ENCODE data around the gene WDR81.
"Not testable (repeated sequence)": the region's sequence is repeated elsewhere in the genome, so short reads cannot be mapped to it uniquely, and the experiment has no call there.

Gene WDR81

DNA sequence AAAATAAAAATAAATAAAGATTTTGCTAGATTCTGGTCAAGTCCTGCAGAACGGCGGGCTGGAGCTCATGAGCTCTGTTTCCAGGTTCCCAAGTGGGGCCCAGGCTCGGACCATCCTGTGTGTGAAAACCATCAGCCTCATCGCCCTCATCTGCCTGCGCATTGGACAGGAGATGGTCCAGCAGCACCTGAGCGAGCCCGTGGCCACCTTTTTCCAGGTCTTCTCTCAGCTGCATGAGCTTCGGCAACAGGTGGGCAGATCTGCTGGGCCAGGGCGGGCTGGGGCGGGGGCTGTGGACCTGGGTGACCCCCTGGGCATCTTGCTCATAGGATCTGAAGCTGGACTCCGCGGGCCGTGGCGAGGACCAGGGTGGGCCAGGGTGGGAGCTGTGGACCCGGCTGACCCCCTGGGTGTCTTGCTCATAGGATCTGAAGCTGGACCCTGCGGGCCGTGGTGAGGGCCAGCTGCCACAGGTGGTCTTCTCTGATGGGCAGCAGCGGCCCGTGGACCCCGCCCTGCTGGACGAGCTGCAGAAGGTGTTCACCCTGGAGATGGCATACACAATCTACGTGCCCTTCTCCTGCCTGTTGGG lies 7.8 kb downstream of the WDR81 start:
- no peak for DNase-seq

DNA sequence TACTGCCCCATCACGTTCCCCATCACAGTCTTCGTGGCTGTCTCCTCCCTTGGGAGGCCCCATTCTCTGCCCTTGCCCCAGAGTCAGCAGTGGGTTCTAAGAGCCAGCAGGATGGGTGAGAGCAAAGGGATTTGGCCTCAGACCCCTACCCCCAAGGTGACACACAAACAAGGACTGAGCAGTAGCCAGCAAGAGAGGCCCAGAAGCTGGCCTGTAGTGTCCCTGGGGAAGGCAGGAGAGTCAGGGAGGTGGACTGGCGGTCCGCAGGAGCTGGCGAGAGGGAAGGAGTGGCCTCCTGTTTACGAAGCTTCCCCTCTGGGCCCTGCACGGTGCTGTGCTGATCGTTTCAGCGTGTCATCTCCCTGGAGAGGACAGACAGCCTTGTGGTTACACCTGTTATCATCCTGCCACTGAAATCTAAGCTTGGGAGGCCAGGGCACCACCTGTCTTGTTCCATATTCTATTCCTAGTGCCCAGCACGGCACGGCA lies 8.4 kb downstream of the WDR81 start:
- no peak for DNase-seq

DNA sequence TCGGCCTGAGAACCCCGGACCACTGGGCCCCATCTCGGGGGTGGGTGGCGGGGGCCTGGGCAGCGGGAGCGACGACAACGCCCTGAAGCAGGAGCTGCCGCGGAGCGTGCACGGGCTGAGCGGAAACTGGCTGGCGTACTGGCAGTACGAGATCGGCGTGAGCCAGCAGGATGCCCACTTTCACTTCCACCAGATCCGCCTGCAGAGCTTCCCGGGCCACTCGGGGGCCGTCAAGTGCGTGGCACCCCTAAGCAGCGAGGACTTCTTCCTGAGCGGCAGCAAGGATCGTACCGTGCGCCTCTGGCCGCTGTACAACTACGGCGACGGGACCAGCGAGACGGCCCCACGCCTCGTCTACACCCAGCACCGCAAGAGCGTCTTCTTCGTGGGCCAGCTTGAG lies 9.3 kb downstream of the WDR81 start:
- DNase-seq, result no peak

DNA sequence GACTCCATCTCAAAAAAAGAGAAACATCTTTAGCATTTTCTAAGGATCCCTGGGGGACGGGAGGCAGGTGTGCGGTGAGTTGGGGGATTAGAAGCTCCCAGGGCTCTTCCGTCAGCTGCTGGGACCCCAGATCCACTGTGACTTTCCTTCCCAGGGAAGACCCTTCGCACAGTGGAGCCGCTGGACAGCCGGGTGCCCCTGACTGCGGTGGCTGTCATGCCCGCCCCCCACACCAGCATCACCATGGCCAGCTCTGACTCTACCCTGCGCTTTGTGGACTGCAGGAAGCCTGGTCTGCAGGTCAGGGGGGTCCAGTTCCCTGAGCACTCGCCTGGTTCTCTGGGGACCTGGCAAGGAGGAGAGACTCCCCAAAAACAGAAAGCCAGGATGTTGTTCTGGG lies 10.9 kb downstream of the WDR81 start:
- DNase-seq, result no peak

DNA sequence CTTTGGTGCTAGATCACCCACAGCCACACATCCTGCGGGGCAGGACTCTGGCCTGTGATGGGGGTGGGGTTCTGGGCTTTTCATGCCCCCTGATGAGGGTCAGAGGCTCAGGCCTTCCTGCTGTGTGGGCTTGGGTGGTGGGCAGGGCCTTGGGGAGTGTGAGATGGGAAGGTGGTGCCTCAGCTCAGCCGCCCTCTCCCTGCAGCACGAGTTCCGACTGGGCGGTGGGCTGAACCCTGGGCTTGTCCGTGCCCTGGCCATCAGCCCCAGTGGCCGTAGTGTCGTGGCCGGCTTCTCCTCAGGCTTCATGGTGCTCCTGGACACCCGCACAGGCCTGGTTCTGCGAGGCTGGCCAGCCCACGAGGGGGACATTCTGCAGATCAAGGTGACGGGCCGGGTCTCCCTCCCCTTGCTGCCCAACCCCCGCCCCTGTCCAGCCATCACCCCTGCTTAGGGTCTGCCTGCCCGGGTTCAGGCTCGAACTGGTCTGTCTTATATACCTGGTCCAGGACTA lies 11.4 kb downstream of the WDR81 start:
- no peak for DNase-seq

DNA sequence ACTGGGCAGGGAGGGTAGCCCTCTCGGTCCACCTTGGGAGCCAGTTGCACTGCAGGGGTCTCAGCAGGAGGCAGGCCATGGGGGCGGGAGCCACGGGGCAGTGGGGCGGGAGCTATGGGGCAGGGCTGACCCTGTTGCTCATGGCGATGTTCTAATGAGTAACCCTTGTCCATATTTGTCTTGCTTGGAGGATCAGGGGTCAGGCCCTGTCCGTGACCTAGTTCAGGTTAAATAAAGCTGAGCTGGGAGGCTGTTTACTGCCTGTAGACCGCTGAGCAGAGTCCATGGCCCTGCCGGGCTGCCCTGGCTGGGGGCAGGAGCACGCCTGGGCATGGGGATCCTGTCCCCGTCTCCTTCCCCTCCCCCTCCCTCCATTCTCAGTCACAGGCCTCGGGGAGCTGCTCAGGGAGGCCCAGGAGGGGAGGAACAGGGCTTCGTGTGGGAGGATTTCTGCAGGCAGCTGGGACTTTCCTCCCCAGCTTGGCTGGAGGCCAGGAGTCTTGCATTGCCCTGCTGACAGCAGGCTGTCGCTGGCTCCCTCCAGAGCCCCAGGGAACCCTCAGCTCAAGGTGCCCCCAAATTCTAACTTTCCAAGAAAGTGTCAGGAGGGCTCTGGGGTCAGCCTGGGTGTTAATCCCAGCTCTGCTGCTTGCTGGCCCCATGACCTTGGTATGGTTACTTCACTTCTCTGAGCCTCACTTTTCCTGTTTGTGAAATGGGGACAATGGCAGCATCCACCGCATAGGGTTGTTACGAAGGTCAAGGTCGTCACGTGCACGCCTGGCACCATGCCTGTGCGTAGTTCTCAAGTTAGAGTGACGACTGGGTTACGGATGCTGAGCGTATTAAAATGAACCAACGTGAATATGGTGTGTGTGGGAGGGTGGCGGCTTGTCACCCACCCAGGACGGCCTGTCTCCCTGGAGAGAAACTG lies 12.1 kb downstream of the WDR81 start:
- peak; percentile 71 for DNase-seq

DNA sequence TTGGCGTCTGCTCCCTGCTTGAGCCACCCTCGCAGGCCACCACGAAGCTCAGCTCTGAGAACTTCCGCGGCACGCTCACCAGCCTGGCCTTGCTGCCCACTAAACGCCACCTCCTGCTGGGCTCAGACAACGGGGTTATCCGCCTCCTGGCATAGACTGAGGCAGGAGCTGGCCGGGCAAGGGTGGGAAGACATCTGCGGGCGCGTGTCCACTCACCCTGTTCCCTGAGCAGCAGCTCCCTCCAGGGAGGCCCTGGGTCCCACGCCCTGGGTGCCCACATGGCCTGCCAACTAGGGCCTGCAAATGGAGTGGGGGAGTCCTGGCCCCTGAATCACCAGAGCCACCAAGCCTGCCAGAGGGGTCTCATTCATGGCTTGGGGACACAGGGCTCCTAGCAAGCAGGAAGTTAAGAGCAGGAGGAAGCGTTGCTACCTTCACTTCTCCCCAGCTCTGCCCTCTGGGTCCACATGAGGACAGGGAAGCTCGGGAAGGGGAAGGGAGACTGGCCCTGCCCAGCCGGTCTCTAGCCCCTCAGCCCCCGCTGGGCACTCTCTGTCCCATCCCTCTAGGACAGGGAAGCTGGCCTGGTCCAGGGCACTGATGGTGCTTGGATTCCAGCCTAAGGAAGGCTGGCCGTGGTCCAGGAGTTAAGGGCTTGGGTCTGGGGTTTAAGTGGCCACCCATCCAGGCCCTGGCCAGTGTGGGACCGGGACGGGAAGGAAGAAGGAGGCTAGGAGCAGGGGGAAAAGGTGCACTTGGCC lies 13.2 kb downstream of the WDR81 start:
- DNase-seq, result no peak

DNA sequence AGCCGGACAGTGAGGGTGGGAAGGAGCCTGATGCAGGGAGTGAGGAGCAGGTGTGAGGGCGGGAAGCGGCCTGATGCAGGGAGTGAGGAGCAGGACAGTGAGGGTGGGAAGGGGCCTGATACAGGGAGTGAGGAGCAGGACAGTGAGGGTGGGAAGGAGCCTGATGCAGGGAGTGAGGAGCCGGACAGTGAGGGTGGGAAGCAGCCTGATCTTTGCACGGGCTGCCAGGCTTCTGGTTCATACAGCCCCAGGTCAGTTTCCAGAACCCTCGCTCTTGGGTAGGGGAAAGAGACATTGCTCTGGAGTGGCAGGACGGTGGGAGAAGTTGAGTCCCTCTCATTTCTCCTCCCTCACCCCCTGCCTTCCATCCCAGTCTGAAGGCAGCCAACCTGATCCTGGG lies 17.4 kb downstream of the WDR81 start:
- not testable (repeated sequence) for DNase-seq

DNA sequence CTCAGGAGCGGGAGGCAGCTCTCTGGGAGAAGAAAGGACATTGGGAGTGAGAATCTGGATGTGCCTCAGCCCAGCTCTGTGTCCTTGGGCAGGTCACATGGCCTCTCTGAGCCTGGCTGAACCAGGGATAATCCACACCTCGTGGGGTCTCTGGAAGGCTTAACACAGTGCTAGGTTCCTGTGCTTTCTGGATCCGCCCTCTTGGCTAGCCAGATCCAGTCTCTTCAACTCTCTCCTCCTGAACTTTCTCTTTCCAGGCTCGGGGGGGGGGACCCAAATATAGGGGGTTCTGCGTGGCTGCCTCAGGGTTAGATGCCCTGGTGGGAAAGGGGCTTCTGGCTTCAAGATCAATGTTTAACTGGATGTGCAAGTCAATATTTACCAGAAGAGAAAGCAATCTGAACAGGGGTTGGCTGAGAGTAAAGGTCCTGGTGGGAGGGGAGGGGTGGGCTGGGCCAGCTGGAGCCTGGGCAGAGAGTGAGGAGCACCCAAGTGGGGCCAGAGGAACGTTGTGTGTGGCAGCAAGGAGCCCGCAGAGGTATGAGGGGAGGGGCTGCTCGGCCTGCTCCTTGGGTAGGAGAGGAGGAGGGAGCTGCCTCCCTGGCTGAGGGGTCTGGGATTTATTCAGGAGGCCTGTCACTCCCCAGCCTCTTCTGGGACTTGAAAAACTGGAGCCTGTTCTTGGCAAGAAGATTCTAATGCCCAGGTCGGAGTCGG lies 18.0 kb downstream of the WDR81 start, which contains the start of gene SERPINF2:
Gene SERPINF2, plus strand, starts transcription at position 501 of the 717 bp plus-strand sequence. CDS start 2,125 bp downstream, outside the sequence.
- peak; percentile 76 for DNase-seq

DNA sequence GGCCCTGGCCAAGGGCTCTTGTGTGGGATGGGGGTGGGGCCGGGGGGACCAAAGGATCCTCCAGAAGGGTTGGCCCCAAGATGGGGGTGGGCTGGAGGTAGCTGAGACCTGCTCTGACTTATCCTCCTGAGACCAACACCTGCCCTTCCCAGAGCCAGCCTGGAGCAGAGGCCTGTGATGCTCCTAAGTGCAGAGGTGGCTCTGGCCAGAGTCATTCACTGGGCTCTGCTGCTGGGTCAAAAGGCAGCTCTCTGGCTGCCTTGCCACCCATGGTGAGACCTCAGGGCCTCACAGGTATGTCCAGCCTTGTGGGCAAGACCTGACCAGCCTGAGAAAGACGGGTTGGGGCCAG lies 18.6 kb downstream of the WDR81 start:
- DNase-seq, result no peak

DNA sequence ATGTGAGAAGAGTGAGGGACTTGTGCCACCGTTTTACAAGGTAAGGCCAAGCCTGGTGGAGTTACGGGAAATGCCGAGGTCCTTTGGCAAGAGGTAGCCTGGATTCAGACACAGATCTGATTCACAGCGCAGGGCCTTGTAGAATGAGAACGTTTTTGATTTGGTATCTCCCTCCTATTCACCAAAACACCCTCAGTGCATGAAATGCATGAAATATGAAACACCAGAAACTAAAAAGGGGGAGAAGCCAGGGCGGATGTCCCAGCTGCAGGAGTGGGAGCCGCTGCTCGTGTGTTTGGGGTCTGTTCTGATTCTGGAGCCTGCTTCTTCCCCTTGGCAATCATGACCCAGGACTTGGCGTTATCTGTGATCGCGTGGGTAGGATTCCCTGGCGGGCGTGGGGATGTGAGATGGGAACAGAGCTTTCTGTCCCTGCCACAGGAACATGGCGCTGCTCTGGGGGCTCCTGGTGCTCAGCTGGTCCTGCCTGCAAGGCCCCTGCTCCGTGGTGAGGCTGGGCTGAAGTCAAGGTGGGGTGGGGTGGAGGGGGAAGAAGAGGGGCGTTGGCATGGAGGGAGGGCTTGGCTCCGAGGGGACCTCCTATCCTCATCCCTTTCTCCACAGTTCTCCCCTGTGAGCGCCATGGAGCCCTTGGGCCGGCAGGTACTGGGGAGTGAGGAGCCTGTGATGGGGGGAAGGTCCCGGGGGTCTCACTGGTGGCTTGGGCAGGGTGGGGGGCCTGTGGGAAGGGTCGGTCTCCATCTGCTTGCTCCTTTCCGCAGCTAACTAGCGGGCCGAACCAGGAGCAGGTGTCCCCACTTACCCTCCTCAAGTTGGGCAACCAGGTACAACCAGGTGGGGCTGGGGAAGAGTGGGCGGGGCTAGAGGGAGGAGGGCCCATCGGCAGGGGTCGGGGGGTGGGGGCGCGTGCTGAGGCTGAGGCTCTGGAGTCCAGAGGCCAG lies 20.3 kb downstream of the WDR81 start:
- no peak for DNase-seq

DNA sequence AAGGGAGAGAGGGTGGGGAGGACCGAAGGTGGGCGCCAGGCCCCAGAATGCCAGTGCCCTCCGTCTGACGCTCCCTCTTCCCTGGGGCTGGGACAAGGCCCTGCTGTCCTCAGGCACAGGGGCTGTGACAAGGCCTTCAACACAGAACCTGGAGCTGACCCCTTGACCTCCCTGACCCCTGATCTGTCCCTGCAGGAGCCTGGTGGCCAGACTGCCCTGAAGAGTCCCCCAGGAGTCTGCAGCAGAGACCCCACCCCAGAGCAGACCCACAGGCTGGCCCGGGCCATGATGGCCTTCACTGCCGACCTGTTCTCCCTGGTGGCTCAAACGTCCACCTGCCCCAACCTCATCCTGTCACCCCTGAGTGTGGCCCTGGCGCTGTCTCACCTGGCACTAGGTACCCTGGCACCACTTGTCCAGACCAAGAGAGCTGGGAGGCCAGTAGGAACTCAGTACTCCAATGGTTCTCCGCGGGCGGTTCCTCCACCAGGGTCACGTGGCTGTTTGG lies 21.1 kb downstream of the WDR81 start:
- no peak for DNase-seq

DNA sequence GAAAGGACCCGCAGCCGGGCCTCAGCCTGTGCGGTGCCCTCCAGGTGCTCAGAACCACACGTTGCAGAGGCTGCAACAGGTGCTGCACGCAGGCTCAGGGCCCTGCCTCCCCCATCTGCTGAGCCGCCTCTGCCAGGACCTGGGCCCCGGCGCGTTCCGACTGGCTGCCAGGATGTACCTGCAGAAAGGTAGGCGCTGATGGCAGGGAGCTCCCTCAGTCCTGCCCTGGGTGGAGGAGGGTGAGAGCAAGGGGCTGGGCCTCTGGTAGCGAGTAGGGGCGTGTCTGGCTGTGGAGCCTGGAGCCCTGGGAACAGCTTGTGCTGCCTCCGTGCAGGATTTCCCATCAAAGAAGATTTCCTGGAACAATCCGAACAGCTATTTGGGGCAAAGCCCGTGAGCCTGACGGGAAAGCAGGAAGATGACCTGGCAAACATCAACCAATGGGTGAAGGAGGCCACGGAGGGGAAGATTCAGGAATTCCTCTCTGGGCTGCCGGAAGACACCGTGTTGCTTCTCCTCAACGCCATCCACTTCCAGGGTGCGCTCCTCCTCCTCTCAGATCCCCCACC lies 22.6 kb downstream of the WDR81 start:
- DNase-seq, result peak; percentile 70

DNA sequence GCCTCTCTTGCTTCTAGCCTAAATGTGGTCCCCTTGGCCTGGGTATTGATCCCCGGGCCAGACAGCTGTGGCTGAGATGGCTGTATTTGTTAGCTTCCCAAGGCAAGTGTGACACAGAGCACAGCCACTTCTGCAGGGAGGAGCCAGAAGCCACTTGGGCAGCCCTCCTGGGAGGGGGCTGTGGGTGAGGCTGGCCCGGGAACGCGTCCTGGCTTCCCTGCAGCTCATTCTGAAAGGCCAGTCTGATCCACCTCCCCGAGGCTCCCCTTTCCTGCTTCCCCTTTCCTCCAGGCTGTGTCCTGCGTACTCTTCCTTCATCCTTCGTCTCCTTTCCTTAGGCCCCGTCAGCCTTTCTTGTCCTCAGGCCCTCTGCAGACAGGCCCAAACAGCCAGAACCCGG lies 26.1 kb downstream of the WDR81 start:
- no peak for DNase-seq

DNA sequence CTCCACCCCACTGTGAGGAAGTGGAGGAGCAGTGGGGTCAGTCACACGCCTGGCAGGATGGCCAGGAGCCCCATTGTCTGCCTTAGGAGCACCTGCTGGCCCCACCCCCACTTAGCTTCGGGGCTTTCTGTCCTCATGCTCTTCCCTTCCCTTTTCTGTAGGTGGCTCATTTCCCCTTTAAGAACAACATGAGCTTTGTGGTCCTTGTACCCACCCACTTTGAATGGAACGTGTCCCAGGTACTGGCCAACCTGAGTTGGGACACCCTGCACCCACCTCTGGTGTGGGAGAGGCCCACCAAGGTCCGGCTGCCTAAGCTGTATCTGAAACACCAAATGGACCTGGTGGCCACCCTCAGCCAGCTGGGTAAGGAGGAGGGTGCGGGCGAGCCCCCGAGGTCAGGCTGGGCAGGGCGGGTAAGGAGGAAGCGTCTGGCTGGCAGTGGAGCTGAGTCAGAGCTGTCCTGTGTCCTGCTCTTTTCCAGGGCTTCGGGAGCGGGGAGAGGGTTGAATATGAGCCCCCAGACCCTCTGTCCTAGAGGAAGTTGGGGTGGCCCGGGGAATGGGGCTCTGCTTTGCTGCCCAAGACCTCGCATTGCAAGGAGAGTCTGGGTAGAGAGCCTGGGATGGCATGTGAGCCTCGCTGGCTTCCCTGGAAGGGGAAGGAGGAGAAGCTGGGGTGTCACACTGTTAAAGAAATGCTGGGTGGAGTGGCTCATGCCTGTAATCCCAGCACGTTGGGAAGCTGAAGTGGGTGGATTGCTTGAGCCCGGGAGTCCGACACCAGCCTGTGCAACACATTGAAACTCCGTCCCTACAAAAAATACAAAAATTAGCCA lies 28.1 kb downstream of the WDR81 start:
- no peak for DNase-seq

DNA sequence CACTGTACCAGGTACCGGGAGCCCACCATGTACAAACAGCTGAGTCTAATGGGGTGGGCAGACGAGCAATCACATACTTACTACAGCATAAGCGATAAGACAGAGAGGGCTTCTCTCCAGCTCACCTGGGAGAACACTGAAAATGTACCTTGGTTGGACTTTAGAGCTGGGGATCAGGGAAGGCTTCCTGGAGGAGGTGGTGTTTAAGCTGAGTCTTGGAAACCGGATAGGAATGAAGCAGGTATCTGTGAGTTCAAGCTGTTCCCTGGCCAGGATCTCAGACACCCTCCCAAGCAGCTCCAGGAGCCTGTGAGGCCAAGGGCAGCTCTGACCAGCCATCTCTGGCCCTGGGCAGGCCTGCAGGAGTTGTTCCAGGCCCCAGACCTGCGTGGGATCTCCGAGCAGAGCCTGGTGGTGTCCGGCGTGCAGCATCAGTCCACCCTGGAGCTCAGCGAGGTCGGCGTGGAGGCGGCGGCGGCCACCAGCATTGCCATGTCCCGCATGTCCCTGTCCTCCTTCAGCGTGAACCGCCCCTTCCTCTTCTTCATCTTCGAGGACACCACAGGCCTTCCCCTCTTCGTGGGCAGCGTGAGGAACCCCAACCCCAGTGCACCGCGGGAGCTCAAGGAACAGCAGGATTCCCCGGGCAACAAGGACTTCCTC lies 29.4 kb downstream of the WDR81 start:
- DNase-seq, result no peak

DNA sequence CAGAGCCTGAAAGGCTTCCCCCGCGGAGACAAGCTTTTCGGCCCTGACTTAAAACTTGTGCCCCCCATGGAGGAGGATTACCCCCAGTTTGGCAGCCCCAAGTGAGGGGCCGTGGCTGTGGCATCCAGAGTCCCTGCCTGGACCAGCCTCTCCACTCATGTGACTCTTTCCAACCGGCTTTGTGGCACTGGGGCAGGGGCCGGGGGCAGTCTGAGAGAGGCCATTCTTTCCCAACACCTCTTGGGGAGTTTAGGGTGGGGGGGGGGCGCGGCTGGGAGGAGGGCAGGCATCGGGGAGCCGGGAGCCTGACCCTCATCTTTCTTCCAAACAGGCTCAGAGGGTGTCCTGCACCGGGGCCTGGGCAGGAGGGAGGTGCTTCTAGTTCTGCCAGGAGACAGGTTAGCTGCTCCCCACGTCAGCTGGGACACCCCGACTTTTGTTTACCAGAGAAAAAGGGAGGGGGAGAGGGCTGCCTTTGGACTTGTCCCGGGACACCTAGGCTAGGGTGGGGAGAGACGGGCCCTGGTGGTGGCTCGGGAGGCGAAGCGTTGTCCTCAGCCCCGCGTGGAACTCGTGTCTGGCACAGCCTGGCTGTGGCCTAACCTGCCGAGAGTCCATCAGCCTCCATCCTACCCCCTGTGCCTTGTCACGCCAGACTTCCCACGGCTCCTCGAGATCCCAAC lies 30.1 kb downstream of the WDR81 start:
- DNase-seq, result no peak

DNA sequence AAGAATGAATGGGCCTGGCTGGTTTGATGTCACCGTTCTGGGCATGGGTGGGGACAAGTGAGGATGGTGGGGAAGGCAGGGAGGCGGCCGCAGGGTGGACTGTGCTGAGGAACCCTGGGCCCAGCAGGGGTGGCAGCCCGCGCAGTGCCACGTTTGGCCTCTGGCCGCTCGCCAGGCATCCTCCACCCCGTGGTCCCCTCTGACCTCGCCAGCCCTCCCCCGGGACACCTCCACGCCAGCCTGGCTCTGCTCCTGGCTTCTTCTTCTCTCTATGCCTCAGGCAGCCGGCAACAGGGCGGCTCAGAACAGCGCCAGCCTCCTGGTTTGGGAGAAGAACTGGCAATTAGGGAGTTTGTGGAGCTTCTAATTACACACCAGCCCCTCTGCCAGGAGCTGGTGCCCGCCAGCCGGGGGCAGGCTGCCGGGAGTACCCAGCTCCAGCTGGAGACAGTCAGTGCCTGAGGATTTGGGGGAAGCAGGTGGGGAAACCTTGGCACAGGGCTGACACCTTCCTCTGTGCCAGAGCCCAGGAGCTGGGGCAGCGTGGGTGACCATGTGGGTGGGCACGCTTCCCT lies 30.8 kb downstream of the WDR81 start:
- no peak for DNase-seq

Data from NCI-H82 (cell line).